ENCODE results near the gene ZDHHC7.

GRCh38 chr16:85031451-85031850 is 20.1 kb upstream of the ZDHHC7 start:
- TF ChIP-seq ZBTB7A (tag by site-specific recombination; IDR thresholded peaks at IDR 0.05; ENCODE audit: low read depth) (no peak), PRDM1 (tag by site-specific recombination; IDR thresholded peaks at IDR 0.05) (no peak), CTCF (tag by site-specific recombination; IDR thresholded peaks at IDR 0.05) (no peak), MEIS1 (CRISPR knock-in tag; IDR thresholded peaks at IDR 0.05; ENCODE audit: borderline replicate concordance) (no peak), ZNF747 (tag by site-specific recombination; IDR thresholded peaks at IDR 0.05) (no peak), ZNF24 (tag by site-specific recombination; IDR thresholded peaks at IDR 0.05) (no peak), PRDM10 (tag by site-specific recombination; IDR thresholded peaks at IDR 0.05) (no peak), MZF1 (tag by site-specific recombination; IDR thresholded peaks at IDR 0.05; ENCODE audit: borderline replicate concordance) (no peak), ZNF830 (tag by site-specific recombination; IDR thresholded peaks at IDR 0.05; ENCODE audit: low read depth) (no peak), ZNF174 (tag by site-specific recombination; IDR thresholded peaks at IDR 0.05) (no peak)
- TF ChIP-seq, protein P1, sequence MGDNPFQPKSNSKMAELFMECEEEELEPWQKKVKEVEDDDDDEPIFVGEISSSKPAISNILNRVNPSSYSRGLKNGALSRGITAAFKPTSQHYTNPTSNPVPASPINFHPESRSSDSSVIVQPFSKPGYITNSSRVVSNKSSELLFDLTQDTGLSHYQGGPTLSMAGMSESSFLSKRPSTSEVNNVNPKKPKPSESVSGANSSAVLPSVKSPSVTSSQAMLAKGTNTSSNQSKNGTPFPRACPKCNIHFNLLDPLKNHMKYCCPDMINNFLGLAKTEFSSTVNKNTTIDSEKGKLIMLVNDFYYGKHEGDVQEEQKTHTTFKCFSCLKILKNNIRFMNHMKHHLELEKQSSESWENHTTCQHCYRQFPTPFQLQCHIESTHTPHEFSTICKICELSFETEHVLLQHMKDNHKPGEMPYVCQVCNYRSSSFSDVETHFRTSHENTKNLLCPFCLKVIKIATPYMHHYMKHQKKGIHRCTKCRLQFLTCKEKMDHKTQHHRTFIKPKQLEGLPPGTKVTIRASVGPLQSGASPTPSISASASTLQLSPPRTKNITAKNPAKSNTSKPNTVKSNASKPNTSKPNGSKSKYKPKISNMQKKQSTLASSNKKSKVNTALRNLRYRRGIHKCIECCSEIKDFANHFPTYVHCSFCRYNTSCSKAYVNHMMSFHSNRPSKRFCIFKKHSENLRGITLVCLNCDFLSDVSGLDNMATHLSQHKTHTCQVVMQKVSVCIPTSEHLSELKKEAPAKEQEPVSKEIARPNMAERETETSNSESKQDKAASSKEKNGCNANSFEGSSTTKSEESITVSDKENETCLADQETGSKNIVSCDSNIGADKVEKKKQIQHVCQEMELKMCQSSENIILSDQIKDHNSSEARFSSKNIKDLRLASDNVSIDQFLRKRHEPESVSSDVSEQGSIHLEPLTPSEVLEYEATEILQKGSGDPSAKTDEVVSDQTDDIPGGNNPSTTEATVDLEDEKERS (tag by site-specific recombination; IDR thresholded peaks at IDR 0.05): no peak

All from HEK293 (cell line).